SK-N-SH (cell line): Measurements from ENCODE around the gene GRIN2C. TPM values are rescaled to one million over a fixed set of nuclear protein-coding genes. Genes with fewer than 3 reads are reported as not detected.
A peak's percentile ranks its signal among the peaks of the same experiment; 100 is the strongest.

ENCODE experiments used
- CTCF ChIA-PET: fragments of 300-600, 350-600 bp; formaldehyde crosslinking; extraction: SDS; loops from one replicate; lab custom pipeline; 2021; lab: Yijun Ruan, JAX
- POLR2A ChIA-PET: fragments of 350-600 bp; sonication (Branson Sonifier 250); formaldehyde crosslinking; extraction: SDS; loops from one replicate; lab custom pipeline; 2020; ENCODE audit warnings: antibody characterized with exemption, inconsistent platforms; lab: Yijun Ruan, JAX
- DNase-seq: peaks from one replicate; pipeline ENCODE4 v3.0.0; 2012
- H2AFZ ChIP-seq: fragments of 200-600 bp; sonication (generic); 2 replicates; pipeline ENCODE4 v1.8.1; 2016; ENCODE audit warnings: antibody characterized with exemption, mild to moderate bottlenecking, low read depth
- H3F3A ChIP-seq: fragments of 200-600 bp; sonication (generic); replicated peaks from 2 replicates; pipeline ENCODE3; 2016; ENCODE audit warnings: antibody characterized with exemption, mild to moderate bottlenecking; ENCODE audit not compliant: insufficient read depth
- H3K27ac ChIP-seq, 2 experiments: fragments of 200-500 bp in 1 of 2; fragments of 200-600 bp in 1 of 2; sonication (Bioruptor generic) in 1 of 2; sonication (generic), shearing (Covaris generic) in 1 of 2; 2 replicates each; pipeline versions ENCODE4 v1.5.1 to v1.6.1; 2014 to 2016; ENCODE audit warnings: low read depth in 2 of 2, inconsistent platforms in 1 of 2, low read length in 1 of 2, mild to moderate bottlenecking in 1 of 2, mixed read lengths in 1 of 2
- H3K27me3 ChIP-seq: fragments of 200-600 bp; sonication (generic), shearing (Covaris generic); 2 replicates; pipeline ENCODE4 v1.6.1; 2016; ENCODE audit warnings: mixed run types; ENCODE audit not compliant: insufficient read depth
- H3K36me3 ChIP-seq, 2 experiments: fragments of 200-500 bp in 1 of 2; fragments of 200-600 bp in 1 of 2; sonication (Bioruptor generic) in 1 of 2; sonication (generic) in 1 of 2; replicated peaks in 1 of 2; 2 replicates each; pipeline versions ENCODE3 to v1.5.1; 2014 to 2016; ENCODE audit warnings: low read length in 1 of 2, mild to moderate bottlenecking in 1 of 2; ENCODE audit not compliant: insufficient read depth in 2 of 2, control insufficient read depth in 1 of 2
- H3K4me1 ChIP-seq, 2 experiments: fragments of 200-500 bp in 1 of 2; fragments of 200-600 bp in 1 of 2; sonication (Bioruptor generic) in 1 of 2; sonication (generic), shearing (Covaris generic) in 1 of 2; 2 replicates each; pipeline versions ENCODE4 v1.5.1 to v1.6.1; 2014 to 2016; ENCODE audit warnings: low read depth in 1 of 2, low read length in 1 of 2, mixed run types in 1 of 2; ENCODE audit not compliant: insufficient read depth in 2 of 2, control insufficient read depth in 1 of 2
- H3K4me2 ChIP-seq: fragments of 200-600 bp; sonication (generic), shearing (Covaris generic); 2 replicates; pipeline ENCODE4 v1.6.1; 2017; ENCODE audit warnings: mixed run types
- H3K4me3 ChIP-seq, 2 experiments: fragments of 200-500 bp in 1 of 2; fragments of 200-600 bp in 1 of 2; sonication (Bioruptor generic) in 1 of 2; sonication (generic), shearing (Covaris generic) in 1 of 2; 2 replicates each; pipeline versions ENCODE4 v1.5.1 to v1.8.1; 2014 to 2016; ENCODE audit warnings: low read depth in 2 of 2, inconsistent platforms in 1 of 2, low read length in 1 of 2, mild to moderate bottlenecking in 1 of 2, mixed read lengths in 1 of 2, moderate library complexity in 1 of 2
- H3K79me2 ChIP-seq: fragments of 200-600 bp; sonication (generic); 2 replicates; pipeline ENCODE4 v1.8.1; 2017; ENCODE audit warnings: mild to moderate bottlenecking; ENCODE audit not compliant: insufficient read depth
- H3K9ac ChIP-seq: fragments of 200-600 bp; sonication (generic); 2 replicates; pipeline ENCODE4 v1.6.1; 2017; ENCODE audit warnings: mixed run types
- H3K9me2 ChIP-seq: fragments of 200-600 bp; sonication (generic); 2 replicates; pipeline ENCODE4 v1.6.1; 2017; ENCODE audit warnings: mixed run types
- H3K9me3 ChIP-seq: fragments of 200-600 bp; sonication (generic); 2 replicates; pipeline ENCODE4 v1.6.1; 2017; ENCODE audit warnings: mixed run types, mild to moderate bottlenecking, moderate library complexity
- H4K20me1 ChIP-seq: fragments of 200-600 bp; sonication (generic); 2 replicates; pipeline ENCODE4 v1.6.1; 2017; ENCODE audit warnings: mild to moderate bottlenecking, mixed run types; ENCODE audit not compliant: insufficient read depth
- ELF1 ChIP-seq: IDR thresholded peaks from 2 replicates; pipeline ENCODE4 v1.4.0; 2012
- EZH2phosphoT487 ChIP-seq: fragments of 200-600 bp; sonication (generic); IDR thresholded peaks from 2 replicates; pipeline ENCODE4 v1.6.1; 2017; ENCODE audit warnings: low read depth, mixed run types, mild to moderate bottlenecking, antibody characterized with exemption, moderate library complexity, borderline replicate concordance
- FOSL2 ChIP-seq: IDR thresholded peaks from 2 replicates; pipeline ENCODE4 v1.4.0; 2012; ENCODE audit warnings: low read depth, mild to moderate bottlenecking, moderate library complexity, borderline replicate concordance
- FOXJ3 ChIP-seq: sonication (generic); formaldehyde crosslinking; IDR thresholded peaks from 2 replicates; pipeline ENCODE4 v1.5.1; 2020; ENCODE audit warnings: mild to moderate bottlenecking, missing genetic modification reagents
- FOXM1 ChIP-seq: IDR thresholded peaks from 2 replicates; pipeline ENCODE4 v1.4.0; 2012; ENCODE audit warnings: low read depth, mild to moderate bottlenecking
- MEF2A ChIP-seq: IDR thresholded peaks from 2 replicates; pipeline ENCODE4 v1.4.0; 2012; ENCODE audit warnings: low read depth, borderline replicate concordance
- MXI1 ChIP-seq: IDR thresholded peaks from 2 replicates; pipeline ENCODE4 v1.6.1; 2012; ENCODE audit warnings: mild to moderate bottlenecking, low read depth, low read length, improper control_type of control experiment
- NRF1 ChIP-seq: IDR thresholded peaks from 2 replicates; pipeline ENCODE4 v1.6.1; 2012; ENCODE audit warnings: low read depth, mild to moderate bottlenecking, low read length
- POLR2AphosphoS5 ChIP-seq: IDR thresholded peaks from 2 replicates; pipeline ENCODE4 v1.6.1; 2012; ENCODE audit warnings: low read depth, low read length
- RAD21 ChIP-seq: IDR thresholded peaks from 2 replicates; pipeline ENCODE4 v1.6.1; 2012; ENCODE audit warnings: mild to moderate bottlenecking, low read length
- RCOR1 ChIP-seq: fragments of 150-350 bp; IDR thresholded peaks from 2 replicates; pipeline ENCODE4 v1.6.1; 2017; ENCODE audit warnings: antibody characterized with exemption, low read length
- RXRA ChIP-seq: IDR thresholded peaks from 2 replicates; pipeline ENCODE4 v1.4.0; 2012; ENCODE audit warnings: low read depth, mild to moderate bottlenecking, borderline replicate concordance
- SMC3 ChIP-seq: IDR thresholded peaks from 2 replicates; pipeline ENCODE4 v1.6.1; 2012; ENCODE audit warnings: low read depth, low read length, improper control_type of control experiment
- TCF12 ChIP-seq: IDR thresholded peaks from 2 replicates; pipeline ENCODE4 v1.4.0; 2012
- TEAD4 ChIP-seq: IDR thresholded peaks from 2 replicates; pipeline ENCODE4 v1.4.0; 2012; ENCODE audit warnings: mild to moderate bottlenecking, borderline replicate concordance; ENCODE audit not compliant: insufficient read depth
- USF2 ChIP-seq: fragments of 150-350 bp; IDR thresholded peaks from 2 replicates; pipeline ENCODE4 v1.6.1; 2017; ENCODE audit warnings: antibody characterized with exemption, low read length, low read depth, borderline replicate concordance
- YY1 ChIP-seq: IDR thresholded peaks from 2 replicates; pipeline ENCODE4 v1.4.0; 2012; ENCODE audit warnings: low read depth, mild to moderate bottlenecking
- ZBTB33 ChIP-seq: IDR thresholded peaks from 2 replicates; pipeline ENCODE4 v1.4.0; 2012; ENCODE audit warnings: low read depth, borderline replicate concordance
- WGBS: methylation state at CpG from one replicate; pipeline ENCODE4 v1.1.6; 2017; ENCODE audit warnings: low lambda C conversion rate; 5-methylcytosine and 5-hydroxymethylcytosine counted together
- polyA plus RNA-seq, 3 experiments: library from polyadenylated mRNA; depleted of rRNA; stranded (reverse); fragments of >200 nt; gene quantifications; 2 replicates each; pipeline ENCODE4 v1.2.3, GENCODE V29; 2012
- TF ChIP-seq, protein P1 (sequence below): IDR thresholded peaks from 2 replicates; pipeline ENCODE4 v1.4.0; 2012; ENCODE audit warnings: low read depth
- TF ChIP-seq, protein P2 (sequence below): fragments of 200-600 bp; sonication (generic); IDR thresholded peaks from 2 replicates; pipeline ENCODE4 v1.6.1; 2017; ENCODE audit warnings: antibody characterized with exemption, mild to moderate bottlenecking, moderate library complexity

GRIN2C gene
- polyA plus RNA-seq, 1 of the 3 experiments (the other 2 are of a cell fraction) = 0.39 TPM

DNA sequence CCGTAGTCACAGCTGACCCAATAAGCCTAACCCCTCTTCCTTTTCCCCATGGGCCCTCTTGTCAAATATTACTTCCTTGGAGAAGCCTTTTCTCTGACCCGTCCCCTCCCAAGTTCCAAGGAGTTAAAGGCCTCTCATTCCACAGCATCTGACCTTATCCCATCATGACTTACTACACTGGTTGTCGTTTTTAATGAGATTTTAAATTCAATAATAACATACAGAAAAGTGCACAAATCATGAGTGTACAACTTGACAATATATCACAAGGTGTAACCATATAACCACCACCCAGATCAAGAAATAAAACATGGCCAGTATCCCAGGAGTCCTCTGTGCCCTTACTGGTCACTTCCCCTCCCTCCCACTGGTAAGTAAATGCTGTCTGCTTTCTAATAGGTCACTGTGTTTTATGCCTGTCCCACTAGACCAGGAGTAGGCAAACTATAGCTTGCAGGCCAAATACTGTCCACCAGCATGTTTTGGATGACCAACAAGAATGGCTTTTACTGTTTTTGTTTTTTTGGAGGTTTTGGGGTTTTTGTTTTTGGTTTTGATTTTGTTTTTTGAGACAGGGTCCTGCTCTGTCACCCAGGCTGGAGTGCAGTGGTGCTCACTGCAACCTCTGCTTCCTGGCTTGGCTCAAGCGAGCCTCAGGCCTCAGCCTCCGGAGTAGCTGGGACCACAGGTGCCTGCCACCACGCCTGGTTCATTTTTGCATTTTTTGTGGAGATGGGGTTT lies 14.4 kb upstream of the GRIN2C start:
- peak overlapping the region; percentile 81 for H3K9ac ChIP-seq
- H2AFZ ChIP-seq = peak overlapping the region; percentile 72
- H4K20me1 ChIP-seq = peaks cover 9% of the 10 kb centered on the region; the same call in 1 of the 2 replicates
- POLR2A ChIA-PET = interaction anchor here (0.9 to 2.4 kb wide), 11 partner anchors 11 to 138 kb away, joined by 3 to 14 read pairs (median 4); partner anchors contain the start of gene NAT9
- peak; percentile 68 for DNase-seq
- CTCF ChIA-PET = interaction anchor here (0.8 to 47.7 kb wide), 8 partner anchors 11 to 217 kb away, joined by 3 to 3869 read pairs (median 4); partner anchors contain the start of genes GRIN2C and NAT9
- H3K4me3 ChIP-seq = peak overlapping the region; percentile 67 to 69
- TF ChIP-seq ZBTB33 (no peak), RCOR1 (no peak), EZH2phosphoT487 (no peak), ELF1 (no peak), POLR2AphosphoS5 (no peak), MEF2A (no peak), RXRA (no peak), RAD21 (no peak), FOSL2 (no peak), TCF12 (no peak), TEAD4 (no peak), FOXM1 (no peak), SMC3 (no peak), YY1 (no peak), MXI1 (no peak), USF2 (no peak), NRF1 (no peak), FOXJ3 (no peak)
- TF ChIP-seq, protein P1, sequence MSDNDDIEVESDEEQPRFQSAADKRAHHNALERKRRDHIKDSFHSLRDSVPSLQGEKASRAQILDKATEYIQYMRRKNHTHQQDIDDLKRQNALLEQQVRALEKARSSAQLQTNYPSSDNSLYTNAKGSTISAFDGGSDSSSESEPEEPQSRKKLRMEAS = no peak
- TF ChIP-seq, protein P2, sequence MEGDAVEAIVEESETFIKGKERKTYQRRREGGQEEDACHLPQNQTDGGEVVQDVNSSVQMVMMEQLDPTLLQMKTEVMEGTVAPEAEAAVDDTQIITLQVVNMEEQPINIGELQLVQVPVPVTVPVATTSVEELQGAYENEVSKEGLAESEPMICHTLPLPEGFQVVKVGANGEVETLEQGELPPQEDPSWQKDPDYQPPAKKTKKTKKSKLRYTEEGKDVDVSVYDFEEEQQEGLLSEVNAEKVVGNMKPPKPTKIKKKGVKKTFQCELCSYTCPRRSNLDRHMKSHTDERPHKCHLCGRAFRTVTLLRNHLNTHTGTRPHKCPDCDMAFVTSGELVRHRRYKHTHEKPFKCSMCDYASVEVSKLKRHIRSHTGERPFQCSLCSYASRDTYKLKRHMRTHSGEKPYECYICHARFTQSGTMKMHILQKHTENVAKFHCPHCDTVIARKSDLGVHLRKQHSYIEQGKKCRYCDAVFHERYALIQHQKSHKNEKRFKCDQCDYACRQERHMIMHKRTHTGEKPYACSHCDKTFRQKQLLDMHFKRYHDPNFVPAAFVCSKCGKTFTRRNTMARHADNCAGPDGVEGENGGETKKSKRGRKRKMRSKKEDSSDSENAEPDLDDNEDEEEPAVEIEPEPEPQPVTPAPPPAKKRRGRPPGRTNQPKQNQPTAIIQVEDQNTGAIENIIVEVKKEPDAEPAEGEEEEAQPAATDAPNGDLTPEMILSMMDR = no peak
- H3K27me3 ChIP-seq = no peaks in the 10 kb centered on the region
- no peaks in the 10 kb centered on the region for H3K9me2 ChIP-seq
- H3K27ac ChIP-seq = peak overlapping the region; percentile 60 to 81
- H3K9me3 ChIP-seq = no peaks in the 10 kb centered on the region
- peaks cover 0 to 5% of the 10 kb centered on the region in 2 experiments for H3K36me3 ChIP-seq
- 52% methylated on average over 6 of the region's 6 CpGs for WGBS
- H3K4me2 ChIP-seq = peak overlapping the region; percentile 76
- peaks cover 12 to 19% of the 10 kb centered on the region in 2 experiments; a peak in 3 of 4 replicates for H3K4me1 ChIP-seq
- peaks cover 15% of the 10 kb centered on the region for H3K79me2 ChIP-seq
- no peaks in the 10 kb centered on the region for H3F3A ChIP-seq
